SK-N-SH (cell line): Measurements from ENCODE around the gene PPP3CA.

Source experiments
- CTCF ChIP-seq: fragments of 200-600 bp; sonication (generic); IDR thresholded peaks from 2 replicates; pipeline ENCODE4 v1.6.1; 2017; ENCODE audit warnings: antibody characterized with exemption, mild to moderate bottlenecking, moderate library complexity
- EP300 ChIP-seq, 2 experiments: IDR thresholded peaks; 2 replicates each; pipeline versions ENCODE4 v1.4.0 to v1.6.1; 2012; ENCODE audit warnings: borderline replicate concordance in 1 of 2, low read depth in 1 of 2, low read length in 1 of 2
- MXI1 ChIP-seq: IDR thresholded peaks from 2 replicates; pipeline ENCODE4 v1.6.1; 2012; ENCODE audit warnings: mild to moderate bottlenecking, low read depth, low read length, improper control_type of control experiment
- TCF12 ChIP-seq: IDR thresholded peaks from 2 replicates; pipeline ENCODE4 v1.4.0; 2012

GRCh38 chr4:101205916-101206315, 141.4 kb downstream of the PPP3CA start:
- TF ChIP-seq CTCF (no peak), TCF12 (no peak), MXI1 (no peak), EP300 (IDR thresholded peaks at IDR 0.05; ENCODE audit: borderline replicate concordance in 1 of 2, low read depth in 1 of 2, low read length in 1 of 2) (no peak)
